Measurements from ENCODE around the gene IFNK. TPM values are rescaled to one million over a fixed set of nuclear protein-coding genes. Genes with fewer than 3 reads are reported as not detected.

IFNK gene
- total and polyA plus RNA-seq, 2 donors (not counting 3 experiments of a cell fraction or from before 2014, with no cell fraction given) = not detected

DNA sequence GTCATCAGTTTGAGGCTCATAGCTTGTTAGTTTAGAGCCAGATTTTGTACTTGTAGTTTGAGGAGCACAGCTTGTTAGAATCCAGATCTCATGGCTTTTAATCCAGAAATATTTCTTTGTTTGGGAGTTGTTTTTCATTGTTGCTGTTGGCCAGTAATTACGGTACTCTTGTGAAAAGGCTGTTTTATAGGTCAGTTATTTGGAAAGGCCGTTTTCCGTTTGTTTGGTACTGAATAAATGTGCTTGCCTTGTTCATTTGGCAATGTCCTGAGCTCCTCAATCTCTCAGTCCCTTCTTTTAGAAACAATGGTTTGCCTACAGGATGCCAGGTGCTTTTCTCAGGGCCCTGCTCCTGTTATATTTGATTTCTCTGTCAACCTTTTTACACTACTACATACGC lies 10.0 kb downstream of the IFNK start:
- FAIRE-seq (no peak), DNase-seq (ENCODE audit: low read depth, low spot score) (no peak)
- Histone ChIP-seq H3K9ac (replicated peaks; ENCODE audit: extremely low read depth, insufficient read depth, low read length) (no peak overlapping the region), H3K4me2 (ENCODE audit: insufficient read depth, low read length) (no peak overlapping the region), H2AFZ (ENCODE audit: low read depth, low read length) (no peak overlapping the region), H4K20me1 (replicated peaks; ENCODE audit: control insufficient read depth, extremely low read depth, insufficient read depth, low read length) (no peaks in the 10 kb centered on the region), H3K4me1 (ENCODE audit: control insufficient read depth, extremely low read depth, insufficient read depth, low read length) (peaks cover 2% of the 10 kb centered on the region), H3K27me3 (ENCODE audit: control insufficient read depth in 2 of 2, insufficient read depth in 2 of 2, low read length in 2 of 2) (peaks cover 2% of the 10 kb centered on the region in 2 experiments), H3K4me3 (replicated peaks in 1 of 3; ENCODE audit: insufficient read depth in 1 of 3, low read depth in 1 of 3, low read length in 3 of 3) (no peak overlapping the region), H3K27ac (ENCODE audit: insufficient read depth, low read depth, low read length) (no peak overlapping the region), H3K79me2 (ENCODE audit: control insufficient read depth, insufficient read depth, low read length) (no peaks in the 10 kb centered on the region), H3K9me3 (replicated peaks; ENCODE audit: control insufficient read depth, insufficient read depth, low read length) (no peaks in the 10 kb centered on the region), H3K36me3 (ENCODE audit: control insufficient read depth in 2 of 2, extremely low read depth in 1 of 2, insufficient read depth in 2 of 2, low read length in 2 of 2) (no peaks in the 10 kb centered on the region), H3K9me1 (replicated peaks; ENCODE audit: control insufficient read depth, extremely low read depth, insufficient read depth, low read length) (no peaks in the 10 kb centered on the region)
- dilution Hi-C loops (cut with MboI; ENCODE audit: extremely low pct_ligation_motif_present, low sequenced_read_pairs) (no loop called here), intact Hi-C loops (cut with micrococcal nuclease) (no loop called here)
- BruUV-seq (replicated peaks) = no TSS peak
- POLR2A ChIA-PET = no interaction called here
- TF ChIP-seq GATA2 (IDR thresholded peaks at IDR 0.05; ENCODE audit: insufficient read depth, insufficient read length, low read depth, low read length) = no peak
- no peak for TF ChIP-seq MAX (IDR thresholded peaks at IDR 0.05; ENCODE audit: insufficient read depth, insufficient read length)
- CTCF ChIA-PET = interaction anchor here (1.4 kb wide), 1 partner anchor 201 kb away, joined by 6 read pairs; no protein-coding TSS in a partner anchor

GRCh38 chr9:27534658-27535209 lies 10.6 kb downstream of the IFNK start:
- Histone ChIP-seq H3K79me2 (ENCODE audit: control insufficient read depth, insufficient read depth, low read length) (no peaks in the 10 kb centered on the region), H2AFZ (ENCODE audit: low read depth, low read length) (no peak overlapping the region), H3K9me3 (replicated peaks; ENCODE audit: control insufficient read depth, insufficient read depth, low read length) (no peaks in the 10 kb centered on the region), H4K20me1 (replicated peaks; ENCODE audit: control insufficient read depth, extremely low read depth, insufficient read depth, low read length) (no peaks in the 10 kb centered on the region), H3K4me2 (ENCODE audit: insufficient read depth, low read length) (no peak overlapping the region), H3K27ac (ENCODE audit: insufficient read depth, low read depth, low read length) (no peak overlapping the region), H3K36me3 (ENCODE audit: control insufficient read depth in 2 of 2, extremely low read depth in 1 of 2, insufficient read depth in 2 of 2, low read length in 2 of 2) (no peaks in the 10 kb centered on the region), H3K4me3 (replicated peaks in 1 of 3; ENCODE audit: insufficient read depth in 1 of 3, low read depth in 1 of 3, low read length in 3 of 3) (no peak overlapping the region), H3K9me1 (replicated peaks; ENCODE audit: control insufficient read depth, extremely low read depth, insufficient read depth, low read length) (no peaks in the 10 kb centered on the region), H3K4me1 (ENCODE audit: control insufficient read depth, extremely low read depth, insufficient read depth, low read length) (no peaks in the 10 kb centered on the region), H3K9ac (replicated peaks; ENCODE audit: extremely low read depth, insufficient read depth, low read length) (no peak overlapping the region), H3K27me3 (ENCODE audit: control insufficient read depth in 2 of 2, insufficient read depth in 2 of 2, low read length in 2 of 2) (peaks cover 0 to 2% of the 10 kb centered on the region in 2 experiments)
- CTCF ChIA-PET = interaction anchor here (1.4 kb wide), 1 partner anchor 202 kb away, joined by 6 read pairs; no protein-coding TSS in a partner anchor
- no peak for FAIRE-seq
- no TSS peak for BruUV-seq (replicated peaks)
- no peak for DNase-seq (ENCODE audit: low read depth, low spot score)
- dilution Hi-C loops (cut with MboI; ENCODE audit: extremely low pct_ligation_motif_present, low sequenced_read_pairs) = no loop called here
- POLR2A ChIA-PET = no interaction called here
- TF ChIP-seq GATA2 (IDR thresholded peaks at IDR 0.05; ENCODE audit: insufficient read depth, insufficient read length, low read depth, low read length) = no peak
- TF ChIP-seq POLR2A (IDR thresholded peaks at IDR 0.05; ENCODE audit: low read depth, low read length) = no peak
- TF ChIP-seq CTCF (IDR thresholded peaks at IDR 0.05; ENCODE audit: extremely low read depth in 1 of 2, insufficient read depth in 1 of 2, low read depth in 1 of 2, low read length in 2 of 2) = no peak
- TF ChIP-seq POLR2AphosphoS5 (IDR thresholded peaks at IDR 0.05; ENCODE audit: insufficient read depth, low read depth, low read length) = no peak
- no peak for TF ChIP-seq MAX (IDR thresholded peaks at IDR 0.05; ENCODE audit: insufficient read depth, insufficient read length)
- TF ChIP-seq EZH2 (IDR thresholded peaks at IDR 0.05; ENCODE audit: borderline replicate concordance, low read depth, low read length, severe bottlenecking) = no peak
- no peak for TF ChIP-seq MYC (IDR thresholded peaks at IDR 0.05; ENCODE audit: low read depth, low read length)
- intact Hi-C loops (cut with micrococcal nuclease) = no loop called here
